Stimulated activated CD4-positive, alpha-beta T cell treated with anti-CD3 and anti-CD28 coated beads, Interleukin-4, amount 100 ng/mL, for 48 hours (primary cell): ENCODE data around the gene ATL2.

Experiments
- DNase-seq, 2 donors: peaks; one replicate each; pipeline ENCODE4 v3.0.0-alpha.2; 2020; ENCODE audit warnings: low read depth in 2 of 2

ATL2 gene

GRCh38 chr2:38248707-38249106 is 128.4 kb downstream of the ATL2 start:
- no peak for DNase-seq

GRCh38 chr2:38248255-38248654 is 128.8 kb downstream of the ATL2 start:
- DNase-seq: no peak

- DNase-seq: no peak
Measured at GRCh38 chr2:38246105-38246504, 131.0 kb downstream of the ATL2 start.

GRCh38 chr2:38245114-38245641 is 131.9 kb downstream of the ATL2 start:
- no peak for DNase-seq

GRCh38 chr2:38244301-38244700 is 132.8 kb downstream of the ATL2 start:
- no peak for DNase-seq
